ENCODE measurements around the gene CRISPLD2.

GRCh38 chr16:84940670-84941551 lies 121.1 kb downstream of the CRISPLD2 start:
- TF ChIP-seq SP1 (CRISPR knock-in tag; conservative IDR thresholded peaks at IDR 0.05) (no peak), FOXJ3 (CRISPR knock-in tag; IDR thresholded peaks at IDR 0.05; ENCODE audit: borderline replicate concordance) (no peak)
- TF ChIP-seq, protein P1, sequence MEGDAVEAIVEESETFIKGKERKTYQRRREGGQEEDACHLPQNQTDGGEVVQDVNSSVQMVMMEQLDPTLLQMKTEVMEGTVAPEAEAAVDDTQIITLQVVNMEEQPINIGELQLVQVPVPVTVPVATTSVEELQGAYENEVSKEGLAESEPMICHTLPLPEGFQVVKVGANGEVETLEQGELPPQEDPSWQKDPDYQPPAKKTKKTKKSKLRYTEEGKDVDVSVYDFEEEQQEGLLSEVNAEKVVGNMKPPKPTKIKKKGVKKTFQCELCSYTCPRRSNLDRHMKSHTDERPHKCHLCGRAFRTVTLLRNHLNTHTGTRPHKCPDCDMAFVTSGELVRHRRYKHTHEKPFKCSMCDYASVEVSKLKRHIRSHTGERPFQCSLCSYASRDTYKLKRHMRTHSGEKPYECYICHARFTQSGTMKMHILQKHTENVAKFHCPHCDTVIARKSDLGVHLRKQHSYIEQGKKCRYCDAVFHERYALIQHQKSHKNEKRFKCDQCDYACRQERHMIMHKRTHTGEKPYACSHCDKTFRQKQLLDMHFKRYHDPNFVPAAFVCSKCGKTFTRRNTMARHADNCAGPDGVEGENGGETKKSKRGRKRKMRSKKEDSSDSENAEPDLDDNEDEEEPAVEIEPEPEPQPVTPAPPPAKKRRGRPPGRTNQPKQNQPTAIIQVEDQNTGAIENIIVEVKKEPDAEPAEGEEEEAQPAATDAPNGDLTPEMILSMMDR (IDR thresholded peaks at IDR 0.05) = no peak
- TF ChIP-seq, protein P2, sequence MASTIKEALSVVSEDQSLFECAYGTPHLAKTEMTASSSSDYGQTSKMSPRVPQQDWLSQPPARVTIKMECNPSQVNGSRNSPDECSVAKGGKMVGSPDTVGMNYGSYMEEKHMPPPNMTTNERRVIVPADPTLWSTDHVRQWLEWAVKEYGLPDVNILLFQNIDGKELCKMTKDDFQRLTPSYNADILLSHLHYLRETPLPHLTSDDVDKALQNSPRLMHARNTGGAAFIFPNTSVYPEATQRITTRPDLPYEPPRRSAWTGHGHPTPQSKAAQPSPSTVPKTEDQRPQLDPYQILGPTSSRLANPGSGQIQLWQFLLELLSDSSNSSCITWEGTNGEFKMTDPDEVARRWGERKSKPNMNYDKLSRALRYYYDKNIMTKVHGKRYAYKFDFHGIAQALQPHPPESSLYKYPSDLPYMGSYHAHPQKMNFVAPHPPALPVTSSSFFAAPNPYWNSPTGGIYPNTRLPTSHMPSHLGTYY (CRISPR knock-in tag; IDR thresholded peaks at IDR 0.05) = no peak

All from WTC11 (cell line).